Measurements from ENCODE around the gene KIAA0513.

- no peak for TF ChIP-seq CTCF (conservative IDR thresholded peaks at IDR 0.05)
- no peak for TF ChIP-seq ZFX (IDR thresholded peaks at IDR 0.05)
These were observed 1.8 kb downstream of the KIAA0513 start for GRCh38 chr16:85029408-85029784.
